Subcutaneous abdominal adipose tissue (tissue), 5 donors: ENCODE measurements around the gene PHC3.

ENCODE experiments used
- H3K27ac ChIP-seq: one replicate; pipeline ENCODE4 v1.7.0; 2013; ENCODE audit warnings: low read depth, mild to moderate bottlenecking, inconsistent platforms, low read length, moderate library complexity
- H3K27me3 ChIP-seq, 5 donors: one replicate each; pipeline ENCODE4 v1.7.0; 2013; ENCODE audit warnings: low read length in 5 of 5, inconsistent platforms in 1 of 5; ENCODE audit not compliant: control insufficient read depth in 5 of 5, insufficient read depth in 4 of 5
- H3K36me3 ChIP-seq, 5 donors: one replicate each; pipeline ENCODE4 v1.7.0; 2013; ENCODE audit warnings: low read length in 5 of 5; ENCODE audit not compliant: control insufficient read depth in 5 of 5, insufficient read depth in 5 of 5
- H3K4me1 ChIP-seq, 5 donors: one replicate each; pipeline ENCODE4 v1.7.0; 2013; ENCODE audit warnings: low read length in 5 of 5, mild to moderate bottlenecking in 3 of 5, moderate library complexity in 1 of 5; ENCODE audit not compliant: control insufficient read depth in 5 of 5, insufficient read depth in 5 of 5
- H3K4me3 ChIP-seq, 5 donors: one replicate each; pipeline ENCODE4 v1.7.0; 2013; ENCODE audit warnings: low read length in 5 of 5, low read depth in 1 of 5
- H3K9ac ChIP-seq, 5 donors: one replicate each; pipeline ENCODE4 v1.7.0; 2013; ENCODE audit warnings: low read length in 5 of 5, mild to moderate bottlenecking in 4 of 5, moderate library complexity in 3 of 5
- H3K9me3 ChIP-seq, 5 donors: one replicate each; pipeline ENCODE4 v1.7.0; 2013; ENCODE audit warnings: low read length in 5 of 5; ENCODE audit not compliant: control insufficient read depth in 5 of 5
- donor health status: healthy.
- donor health status: healthy.
- donor health status: healthy.
- donor health status: healthy.
- donor health status: healthy.

Gene PHC3

GRCh38 chr3:170062769-170063168, 118.8 kb downstream of the PHC3 start:
- Histone ChIP-seq H3K4me3 (no peak overlapping the region), H3K4me1 (peaks cover 0 to 6% (median 0%) of the 10 kb centered on the region in 5 donors), H3K27ac (no peak overlapping the region), H3K9ac (no peak overlapping the region), H3K27me3 (no peaks in the 10 kb centered on the region), H3K36me3 (no peaks in the 10 kb centered on the region), H3K9me3 (no peaks in the 10 kb centered on the region)

DNA sequence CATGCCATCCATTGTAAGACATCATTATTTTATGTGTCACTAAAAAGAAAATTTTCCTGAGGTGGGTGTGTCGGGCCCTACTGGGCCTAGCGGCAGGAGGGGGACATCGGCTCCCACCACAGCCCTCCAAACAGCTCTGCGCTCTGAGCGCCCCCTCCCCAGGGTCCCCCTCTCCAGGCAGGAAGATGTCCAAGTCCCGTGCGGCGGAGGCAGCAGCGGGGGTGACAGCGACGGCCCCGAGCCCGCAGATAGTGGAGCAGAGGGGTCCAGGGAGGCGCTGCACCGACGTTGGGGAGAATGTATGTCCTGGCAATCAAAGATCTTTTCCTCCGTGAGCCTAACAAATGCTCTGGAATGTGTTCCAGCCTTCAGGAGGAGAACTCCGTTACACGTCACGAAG, 119.5 kb downstream of the PHC3 start:
- Histone ChIP-seq H3K27ac (no peak overlapping the region), H3K9ac (no peak overlapping the region), H3K9me3 (no peaks in the 10 kb centered on the region), H3K27me3 (no peaks in the 10 kb centered on the region), H3K4me3 (no peak overlapping the region), H3K4me1 (peaks cover 0 to 6% (median 0%) of the 10 kb centered on the region in 5 donors), H3K36me3 (no peaks in the 10 kb centered on the region)

DNA sequence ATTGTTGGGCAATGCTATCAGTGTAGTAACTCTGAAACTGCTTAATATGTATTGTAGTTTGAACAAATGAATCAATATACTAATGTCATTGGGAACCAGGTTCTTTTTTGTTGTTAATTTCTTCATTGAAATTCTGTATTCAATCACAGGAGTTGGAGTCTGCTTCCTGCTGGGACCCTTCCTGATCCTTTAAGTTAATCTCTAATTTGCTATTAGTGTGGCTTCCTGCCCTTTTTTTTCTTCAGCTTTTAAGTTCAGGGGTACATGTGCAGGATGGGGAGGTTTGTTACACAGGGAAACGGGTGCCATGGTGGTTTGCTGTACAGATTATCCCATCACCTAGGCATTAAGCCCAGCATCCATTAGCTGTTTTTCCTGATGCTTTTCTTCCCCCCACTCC, 122.1 kb downstream of the PHC3 start:
- Histone ChIP-seq H3K36me3 (no peaks in the 10 kb centered on the region), H3K9me3 (no peaks in the 10 kb centered on the region), H3K4me1 (peaks cover 0 to 6% (median 0%) of the 10 kb centered on the region in 5 donors), H3K27me3 (no peaks in the 10 kb centered on the region), H3K27ac (no peak overlapping the region), H3K9ac (no peak overlapping the region), H3K4me3 (no peak overlapping the region)

- Histone ChIP-seq H3K27ac (no peak overlapping the region), H3K36me3 (no peaks in the 10 kb centered on the region)
Measured at GRCh38 chr3:170058127-170058526, 123.4 kb downstream of the PHC3 start.

DNA sequence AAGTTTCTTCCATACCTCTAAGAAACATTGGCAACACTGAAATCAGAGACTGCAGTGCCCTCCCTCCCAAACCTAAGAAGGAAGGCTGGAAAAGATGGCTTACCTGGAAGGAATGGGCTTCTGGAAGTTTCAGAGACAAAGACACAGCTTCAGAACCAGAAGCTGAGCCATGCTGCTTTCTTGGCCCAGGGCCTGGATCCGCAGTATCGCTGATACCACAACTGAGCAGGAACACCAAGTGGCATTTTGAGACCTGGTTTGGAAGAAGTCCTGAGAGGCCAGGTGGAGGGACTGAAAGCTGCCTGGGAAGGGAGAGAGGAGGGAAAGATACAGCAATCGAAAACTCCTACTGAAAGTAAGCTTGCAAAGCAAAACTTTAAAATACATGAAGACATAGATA, 124.0 kb downstream of the PHC3 start:
- Histone ChIP-seq H3K27ac (no peak overlapping the region), H3K9ac (no peak overlapping the region)

More at GRCh38 chr3:170058127-170058526, 123.4 kb downstream of the PHC3 start:
- Histone ChIP-seq H3K9ac (no peak overlapping the region), H3K27me3 (no peaks in the 10 kb centered on the region), H3K4me1 (peaks cover 0 to 6% (median 0%) of the 10 kb centered on the region in 5 donors), H3K9me3 (no peaks in the 10 kb centered on the region), H3K4me3 (no peak overlapping the region)

DNA sequence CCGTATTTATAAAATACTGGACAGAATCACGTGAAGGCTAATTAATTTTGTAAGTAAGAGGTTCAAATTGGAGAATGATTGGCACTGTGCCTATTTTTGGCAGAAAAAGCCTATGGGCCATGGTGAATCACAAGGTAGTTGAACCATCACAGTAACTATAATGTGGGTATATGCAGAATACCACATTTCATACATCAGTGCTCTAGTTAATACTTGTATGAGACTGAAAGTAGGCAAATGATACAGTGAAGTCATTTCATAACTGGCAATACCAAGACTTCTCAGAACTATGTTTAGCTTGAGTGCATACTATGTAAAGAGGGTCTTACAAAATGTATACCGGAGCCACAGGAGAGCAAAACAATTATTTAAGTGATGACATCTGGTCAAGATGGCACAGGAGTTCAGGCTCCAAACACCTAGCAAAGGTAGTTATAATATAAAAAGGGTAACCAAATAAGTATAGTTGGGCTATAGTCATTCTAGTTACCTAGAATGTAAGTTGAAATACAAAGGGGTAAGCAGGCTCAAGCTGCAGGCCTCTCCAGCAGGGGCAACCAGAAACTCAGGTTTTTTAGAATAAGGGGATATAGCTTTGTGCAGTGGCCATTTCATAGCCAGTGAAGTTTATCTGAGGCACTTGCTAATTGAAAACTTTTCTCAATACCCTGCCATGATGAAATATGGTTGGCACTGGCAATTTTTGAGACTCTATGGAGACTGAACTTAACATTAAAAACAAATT, 124.7 kb downstream of the PHC3 start:
- no peak overlapping the region for H3K4me3 ChIP-seq
- no peak overlapping the region for H3K9ac ChIP-seq
- no peak overlapping the region for H3K27ac ChIP-seq
- no peaks in the 10 kb centered on the region for H3K27me3 ChIP-seq
- H3K36me3 ChIP-seq = no peaks in the 10 kb centered on the region
- H3K9me3 ChIP-seq = no peaks in the 10 kb centered on the region
- peaks cover 0 to 6% (median 0%) of the 10 kb centered on the region in 5 donors for H3K4me1 ChIP-seq

More for the DNA sequence above, 124.0 kb downstream of the PHC3 start:
- Histone ChIP-seq H3K27me3 (no peaks in the 10 kb centered on the region), H3K9me3 (no peaks in the 10 kb centered on the region), H3K36me3 (no peaks in the 10 kb centered on the region), H3K4me3 (no peak overlapping the region), H3K4me1 (peaks cover 0 to 6% (median 0%) of the 10 kb centered on the region in 5 donors)

DNA sequence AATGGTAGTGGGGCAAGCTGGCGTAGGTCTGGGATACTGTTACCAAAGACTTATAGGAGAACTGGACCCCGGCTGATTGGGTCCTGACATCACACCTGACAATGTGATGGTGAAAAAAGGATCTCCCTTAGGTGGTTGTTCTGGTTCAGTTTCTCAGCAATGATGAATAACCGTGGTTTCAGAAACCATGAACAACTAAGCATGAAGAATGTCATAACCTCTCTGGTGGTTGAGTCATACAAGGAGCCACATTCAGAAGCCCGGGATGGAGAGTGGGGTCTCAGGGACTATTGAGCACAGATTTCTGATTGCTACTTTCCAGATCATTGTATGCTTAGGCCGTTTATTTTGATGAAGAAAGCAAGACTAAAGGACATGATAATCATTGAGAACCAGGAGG, 126.3 kb downstream of the PHC3 start:
- H3K27me3 ChIP-seq = no peaks in the 10 kb centered on the region
- H3K4me3 ChIP-seq = no peak overlapping the region
- no peaks in the 10 kb centered on the region for H3K9me3 ChIP-seq
- no peak overlapping the region for H3K27ac ChIP-seq
- no peaks in the 10 kb centered on the region for H3K36me3 ChIP-seq
- no peak overlapping the region for H3K9ac ChIP-seq
- H3K4me1 ChIP-seq = peaks cover 0 to 11% (median 0%) of the 10 kb centered on the region in 5 donors

DNA sequence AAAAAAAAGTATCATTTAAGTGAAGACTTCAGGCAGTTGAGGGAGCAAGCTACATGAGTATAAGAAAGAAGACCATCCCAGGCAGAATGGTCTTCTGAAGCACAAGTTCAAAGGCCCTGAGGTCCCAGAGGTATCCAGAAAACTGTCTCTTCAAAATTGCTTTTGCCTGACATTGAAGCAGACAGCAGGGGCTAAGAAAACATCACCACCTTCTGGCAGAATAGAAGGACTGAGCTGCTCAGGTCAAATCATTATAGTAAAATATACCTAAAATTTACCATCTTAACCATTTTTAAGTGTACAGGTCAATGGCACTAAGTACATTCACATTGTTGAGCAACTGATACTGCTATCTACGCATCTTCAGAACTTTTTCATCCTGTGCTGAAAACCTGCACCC, 127.3 kb downstream of the PHC3 start:
- H3K4me1 ChIP-seq = peaks cover 0 to 18% (median 3%) of the 10 kb centered on the region in 5 donors
- no peak overlapping the region for H3K27ac ChIP-seq

DNA sequence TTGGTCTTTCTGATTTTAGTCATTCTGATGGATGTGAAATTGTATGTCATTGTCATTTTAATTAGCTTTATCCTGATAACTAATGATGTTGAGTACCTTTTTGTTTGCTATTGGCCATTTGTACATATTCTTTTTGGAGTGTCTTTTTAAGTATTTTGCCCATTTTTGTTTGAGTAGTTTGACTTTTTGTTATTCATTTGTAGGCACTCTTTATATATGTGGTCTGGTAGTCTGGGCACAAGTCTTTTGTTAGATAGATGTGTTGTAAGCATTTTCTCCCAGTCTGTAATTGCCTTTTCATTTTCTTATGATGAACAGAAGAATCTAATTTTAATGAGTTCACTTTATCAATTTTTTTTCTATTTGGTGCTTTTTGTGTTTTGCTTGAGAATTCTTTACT, 129.1 kb downstream of the PHC3 start:
- Histone ChIP-seq H3K4me1 (peaks cover 0 to 19% (median 8%) of the 10 kb centered on the region in 5 donors), H3K4me3 (no peak overlapping the region), H3K9ac (no peak overlapping the region), H3K36me3 (no peaks in the 10 kb centered on the region), H3K27me3 (no peaks in the 10 kb centered on the region), H3K9me3 (no peaks in the 10 kb centered on the region), H3K27ac (no peak overlapping the region)

More for the DNA sequence above, 127.3 kb downstream of the PHC3 start:
- no peak overlapping the region for H3K4me3 ChIP-seq
- H3K36me3 ChIP-seq = no peaks in the 10 kb centered on the region
- no peaks in the 10 kb centered on the region for H3K9me3 ChIP-seq
- H3K9ac ChIP-seq = no peak overlapping the region
- no peaks in the 10 kb centered on the region for H3K27me3 ChIP-seq

GRCh38 chr3:170050753-170051152, 130.8 kb downstream of the PHC3 start:
- no peak overlapping the region for H3K9ac ChIP-seq
- H3K36me3 ChIP-seq = no peaks in the 10 kb centered on the region
- peak overlapping the region; percentile 0 for H3K27ac ChIP-seq
- H3K4me3 ChIP-seq = no peak overlapping the region
- H3K9me3 ChIP-seq = no peaks in the 10 kb centered on the region
- H3K27me3 ChIP-seq = no peaks in the 10 kb centered on the region
- H3K4me1 ChIP-seq = peaks cover 0 to 29% (median 8%) of the 10 kb centered on the region in 5 donors
